IMR-90 (cell line): Measurements from ENCODE around the gene PRDM10. TPM values are rescaled to one million over a fixed set of nuclear protein-coding genes. Genes with fewer than 3 reads are reported as not detected.
"Not testable (repeated sequence)": the region's sequence is repeated elsewhere in the genome, so short reads cannot be mapped to it uniquely, and the experiment has no call there.

Experiments
- ATAC-seq: fragments of 200-7000 bp; cut with Tn5 transposase; 2 replicates; pipeline ENCODE4 v1.9.1; 2020; ENCODE audit warnings: low read depth, mild to moderate bottlenecking, moderate library complexity
- BruUV-seq: library from RNA; stranded (reverse); fragments of 400-500 nt; replicated peaks from 2 replicates; lab custom pipeline; 2021; lab: Mats Ljungman, UMichigan
- CTCF ChIA-PET: fragments of 300-600 bp; formaldehyde crosslinking; extraction: SDS; loops from one replicate; lab custom pipeline; 2021; ENCODE audit warnings: antibody characterized with exemption; lab: Yijun Ruan, JAX
- POLR2A ChIA-PET: fragments of 300-600 bp; sonication (Branson Sonifier 250); formaldehyde crosslinking; loops from one replicate; lab custom pipeline; 2022; ENCODE audit warnings: antibody characterized with exemption; ENCODE audit not compliant: unreplicated experiment; lab: Charles Lee
- DNase-seq: peaks from one replicate; pipeline ENCODE4 v3.0.0; 2013
- H2AFZ ChIP-seq: replicated peaks from 2 replicates; pipeline ENCODE3; 2013; ENCODE audit warnings: low read length, mild to moderate bottlenecking; ENCODE audit not compliant: poor library complexity
- H2AK5ac ChIP-seq: 2 replicates; pipeline ENCODE4 v1.6.1; 2013; ENCODE audit warnings: low read depth, low read length, inconsistent platforms
- H2AK9ac ChIP-seq: replicated peaks from 2 replicates; pipeline ENCODE3; 2013; ENCODE audit warnings: mild to moderate bottlenecking, low read depth, low read length, moderate library complexity; ENCODE audit not compliant: poor library complexity
- H2BK120ac ChIP-seq: 2 replicates; pipeline ENCODE4 v1.6.1; 2013; ENCODE audit warnings: low read depth, low read length, inconsistent platforms
- H2BK15ac ChIP-seq: 3 replicates; pipeline ENCODE4 v1.6.1; 2013; ENCODE audit warnings: low read depth, low read length, inconsistent platforms
- H2BK20ac ChIP-seq: 2 replicates; pipeline ENCODE4 v1.6.1; 2013; ENCODE audit warnings: low read depth, mild to moderate bottlenecking, inconsistent platforms, low read length, moderate library complexity
- H2BK5ac ChIP-seq: 2 replicates; pipeline ENCODE4 v1.6.1; 2013; ENCODE audit warnings: mild to moderate bottlenecking, low read depth, low read length, inconsistent platforms; ENCODE audit not compliant: poor library complexity, severe bottlenecking
- H3K14ac ChIP-seq: replicated peaks from 2 replicates; pipeline ENCODE4 v1.6.1; 2013; ENCODE audit warnings: low read depth, low read length, inconsistent platforms
- H3K18ac ChIP-seq: 2 replicates; pipeline ENCODE4 v1.6.1; 2013; ENCODE audit warnings: low read depth, low read length, control low read depth
- H3K23ac ChIP-seq: 2 replicates; pipeline ENCODE4 v1.6.1; 2013; ENCODE audit warnings: low read depth, low read length, inconsistent platforms
- H3K27ac ChIP-seq: 2 replicates; pipeline ENCODE4 v1.5.1; 2013; ENCODE audit warnings: mild to moderate bottlenecking, control low read depth, low read length; ENCODE audit not compliant: insufficient read depth
- H3K27me3 ChIP-seq: 2 replicates; pipeline ENCODE4 v1.6.1; 2013; ENCODE audit warnings: low read length; ENCODE audit not compliant: control insufficient read depth, insufficient read depth
- H3K36me3 ChIP-seq: 2 replicates; pipeline ENCODE4 v1.6.1; 2013; ENCODE audit warnings: low read length, mixed read lengths; ENCODE audit not compliant: control insufficient read depth, insufficient read depth
- H3K4ac ChIP-seq: 2 replicates; pipeline ENCODE4 v1.6.1; 2013; ENCODE audit warnings: low read depth, low read length, inconsistent platforms
- H3K4me1 ChIP-seq: 2 replicates; pipeline ENCODE4 v1.6.1; 2013; ENCODE audit warnings: low read length, mixed read lengths; ENCODE audit not compliant: control insufficient read depth, insufficient read depth
- H3K4me2 ChIP-seq: 2 replicates; pipeline ENCODE4 v1.6.1; 2013; ENCODE audit warnings: low read depth, mild to moderate bottlenecking, control low read depth, low read length, moderate library complexity
- H3K4me3 ChIP-seq: 2 replicates; pipeline ENCODE4 v1.5.1; 2013; ENCODE audit warnings: low read depth, mild to moderate bottlenecking, control low read depth, low read length, moderate library complexity; ENCODE audit not compliant: insufficient read depth
- H3K56ac ChIP-seq: 2 replicates; pipeline ENCODE4 v1.6.1; 2013; ENCODE audit warnings: low read length, inconsistent platforms; ENCODE audit not compliant: insufficient read depth; ENCODE audit errors: extremely low read depth
- H3K79me1 ChIP-seq, 2 experiments: 2 replicates each; pipeline ENCODE4 v1.6.1; 2013; ENCODE audit warnings: low read length in 2 of 2, inconsistent platforms in 1 of 2, low read depth in 1 of 2
- H3K9ac ChIP-seq: 2 replicates; pipeline ENCODE4 v1.6.1; 2013; ENCODE audit warnings: low read depth, low read length, control low read depth
- H3K9me1 ChIP-seq: 2 replicates; pipeline ENCODE4 v1.6.1; 2013; ENCODE audit warnings: low read length, inconsistent platforms; ENCODE audit not compliant: insufficient read depth
- H3K9me3 ChIP-seq: 2 replicates; pipeline ENCODE4 v1.6.1; 2013; ENCODE audit warnings: low read length; ENCODE audit not compliant: control insufficient read depth, insufficient read depth
- H4K20me1 ChIP-seq: 2 replicates; pipeline ENCODE4 v1.6.1; 2013; ENCODE audit warnings: low read length, inconsistent platforms; ENCODE audit not compliant: insufficient read depth
- H4K5ac ChIP-seq: 2 replicates; pipeline ENCODE4 v1.6.1; 2013; ENCODE audit warnings: mild to moderate bottlenecking, low read depth, low read length, control low read depth
- H4K8ac ChIP-seq, 2 experiments: 2 replicates each; pipeline ENCODE4 v1.6.1; 2013; ENCODE audit warnings: low read depth in 2 of 2, low read length in 2 of 2, control low read depth in 1 of 2, inconsistent platforms in 1 of 2
- H4K91ac ChIP-seq: 2 replicates; pipeline ENCODE4 v1.6.1; 2013; ENCODE audit warnings: low read depth, low read length, inconsistent platforms; ENCODE audit not compliant: insufficient read depth
- CEBPB ChIP-seq: IDR thresholded peaks from 2 replicates; pipeline ENCODE4 v1.6.1; 2012; ENCODE audit warnings: low read depth, low read length, improper control_type of control experiment
- WGBS, 2 experiments: methylation state at CpG; one replicate each; pipeline versions ENCODE4 v1.1.5 to v1.1.7; 2013; ENCODE audit warnings: missing lambda C conversion rate in 2 of 2; ENCODE audit not compliant: insufficient read length in 1 of 2; ENCODE audit errors: extremely low coverage in 2 of 2; 5-methylcytosine and 5-hydroxymethylcytosine counted together
- dilution Hi-C: fragments of 300-500 bp; cut with HindIII; formaldehyde crosslinking; loops from one replicate; pipeline ENCODE4 v1.14.3; 2018; ENCODE audit warnings: low sequenced_read_pairs; ENCODE audit not compliant: unreplicated experiment
- in situ Hi-C: fragments of 300-500 bp; cut with MboI; formaldehyde crosslinking; loops from 3 replicates; pipeline ENCODE4 v1.14.3; 2019; ENCODE audit warnings: low sequenced_read_pairs, inconsistent platforms, mixed read lengths
- intact Hi-C: fragments of 100-400 bp; cut with micrococcal nuclease; formaldehyde crosslinking; loops from 2 replicates; pipeline ENCODE4 v1.10.0; 2022
- polyA plus RNA-seq, 3 experiments: library from polyadenylated mRNA; depleted of rRNA; stranded (reverse); fragments of >200 nt; gene quantifications; 2 replicates each; pipeline ENCODE4 v1.2.3, GENCODE V29; 2012; ENCODE audit warnings: low replicate concordance in 1 of 3
- total RNA-seq: library from RNA; depleted of rRNA; stranded (reverse); fragments of >200 nt; gene quantifications from 2 replicates; pipeline ENCODE4 v1.2.3, GENCODE V29; 2012

The PRDM10 gene
- total and polyA plus RNA-seq, 2 of the 4 experiments (the other 2 are of a cell fraction), result 3.1 to 6.5 TPM

DNA sequence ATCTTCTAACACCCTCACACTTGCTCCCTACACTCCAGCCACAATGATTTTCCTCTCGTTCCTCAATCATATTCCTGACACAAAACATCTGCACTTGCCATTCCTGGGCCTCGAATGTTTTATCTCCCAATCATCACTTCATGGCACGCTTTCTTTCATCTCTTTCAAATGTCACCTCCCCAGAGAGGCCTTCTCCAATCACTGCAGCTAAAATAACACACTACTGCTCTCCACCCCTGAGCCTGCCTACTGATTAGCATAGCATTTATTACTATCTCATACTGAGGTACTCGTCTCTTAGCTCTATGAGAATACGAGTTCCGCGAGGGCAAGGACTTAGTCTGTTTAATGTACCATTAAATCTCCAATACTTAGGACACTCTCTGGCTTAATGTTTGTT lies 130.7 kb downstream of the PRDM10 start (continued):
- TF ChIP-seq CEBPB, result no peak

DNA sequence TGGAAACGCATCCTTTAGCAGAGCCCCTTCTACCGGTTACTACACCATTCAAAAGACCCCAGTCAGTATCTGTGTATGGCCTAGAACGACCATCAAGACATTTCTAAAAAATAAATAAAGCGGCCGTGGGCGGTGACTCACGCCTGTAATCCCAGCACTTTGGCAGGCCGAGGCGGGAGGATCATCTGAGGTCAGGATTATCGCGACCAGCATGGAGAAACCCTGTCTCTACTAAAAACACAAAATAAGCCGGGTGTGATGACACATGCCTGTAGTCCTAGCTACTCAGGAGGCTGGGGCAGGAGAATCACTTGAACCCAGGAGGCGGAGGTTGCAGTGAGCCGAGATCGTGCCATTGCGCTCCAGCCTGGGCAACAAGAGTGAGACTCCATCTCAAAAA lies 134.0 kb downstream of the PRDM10 start:
- DNase-seq, result peak; percentile 20
- H4K91ac ChIP-seq, BruUV-seq, H4K8ac ChIP-seq, H3K14ac ChIP-seq, H2AK5ac ChIP-seq, H2BK15ac ChIP-seq, H4K20me1 ChIP-seq, ATAC-seq, H3K4ac ChIP-seq, H4K5ac ChIP-seq, H3K56ac ChIP-seq, dilution Hi-C loops, H2BK20ac ChIP-seq, in situ Hi-C loops, H3K9me3 ChIP-seq, H3K79me1 ChIP-seq, H3K23ac ChIP-seq, H2AK9ac ChIP-seq, H3K4me1 ChIP-seq, H3K9ac ChIP-seq, H2BK5ac ChIP-seq, H3K9me1 ChIP-seq, H3K18ac ChIP-seq, intact Hi-C loops, H2AFZ ChIP-seq, POLR2A ChIA-PET, H3K4me2 ChIP-seq, H3K27me3 ChIP-seq, H3K27ac ChIP-seq, H2BK120ac ChIP-seq, H3K4me3 ChIP-seq: not testable (repeated sequence)
- peaks cover 65% of the 10 kb centered on the region for H3K36me3 ChIP-seq
- no CpG with 5 or more reads among the region's 16 CpGs for WGBS, 2 experiments
- CTCF ChIA-PET, result interaction anchor here (1.5 kb wide), 1 partner anchor 13 kb away, joined by 4 read pairs; no protein-coding TSS in a partner anchor
